B cell (primary cell): ENCODE measurements around the gene IFT88. TPM values are rescaled to one million over a fixed set of nuclear protein-coding genes. Genes with fewer than 3 reads are reported as not detected.

Source experiments
- ATAC-seq: fragments of 200-7000 bp; cut with Tn5 transposase; one replicate; pipeline ENCODE4 v1.10.0; 2021; ENCODE audit warnings: low read depth, mild to moderate bottlenecking, moderate number of reproducible peaks, moderate library complexity
- CTCF ChIA-PET: fragments of 350-600 bp; sonication (Branson Sonifier 250); formaldehyde crosslinking; loops from one replicate; lab custom pipeline; 2021; ENCODE audit warnings: antibody characterized with exemption, inconsistent platforms; lab: Charles Lee
- POLR2A ChIA-PET: fragments of 350-600 bp; sonication (Branson Sonifier 250); formaldehyde crosslinking; loops from one replicate; lab custom pipeline; 2021; ENCODE audit warnings: antibody characterized with exemption; lab: Charles Lee
- DNase-seq: peaks from one replicate; pipeline ENCODE4 v3.0.0; 2013
- H2AFZ ChIP-seq: 2 replicates; pipeline ENCODE4 v1.6.1; 2012; ENCODE audit warnings: mild to moderate bottlenecking, low read depth, low read length; ENCODE audit not compliant: insufficient read depth, poor library complexity, severe bottlenecking
- H3K27ac ChIP-seq, 2 donors: 1 replicate in 1 of 2; 2 replicates in 1 of 2; pipeline ENCODE4 v1.5.1; 2012 to 2013; ENCODE audit warnings: low read length in 2 of 2, mild to moderate bottlenecking in 2 of 2, moderate library complexity in 1 of 2
- H3K27me3 ChIP-seq, 4 experiments: fragments of 200-600 bp in 1 of 4; sonication (generic) in 1 of 4; replicated peaks in 1 of 4; 1 replicate in 2 of 4; 2 replicates in 2 of 4; pipeline versions ENCODE4 v1.6.1 to v1.7.0; 2013 to 2016; ENCODE audit warnings: low read length in 3 of 4, mild to moderate bottlenecking in 2 of 4, mixed read lengths in 1 of 4, moderate library complexity in 1 of 4; ENCODE audit not compliant: insufficient read depth in 4 of 4, control insufficient read depth in 3 of 4; ENCODE audit errors: control extremely low read depth in 1 of 4
- H3K36me3 ChIP-seq, 2 experiments: replicated peaks in 1 of 2; 1 replicate in 1 of 2; 2 replicates in 1 of 2; pipeline versions ENCODE4 v1.6.1 to v1.7.1; 2013; ENCODE audit warnings: low read length in 1 of 2; ENCODE audit not compliant: insufficient read depth in 2 of 2, control insufficient read depth in 1 of 2; ENCODE audit errors: control extremely low read depth in 1 of 2, extremely low read depth in 1 of 2
- H3K4me1 ChIP-seq, 2 donors: fragments of 200-600 bp in 1 of 2; sonication (generic) in 1 of 2; 1 replicate in 1 of 2; 2 replicates in 1 of 2; pipeline versions ENCODE4 v1.5.1 to v1.6.1; 2013 to 2017; ENCODE audit warnings: low read length in 2 of 2; ENCODE audit not compliant: control insufficient read depth in 2 of 2, insufficient read depth in 2 of 2
- H3K4me2 ChIP-seq: replicated peaks from 2 replicates; pipeline ENCODE3; 2012; ENCODE audit warnings: mild to moderate bottlenecking, low read depth, low read length; ENCODE audit not compliant: poor library complexity, severe bottlenecking
- H3K4me3 ChIP-seq, 5 experiments: fragments of 200-600 bp in 1 of 5; sonication (generic) in 1 of 5; 1 replicate in 3 of 5; 2 replicates in 2 of 5; pipeline versions ENCODE4 v1.5.1 to v1.7.0; 2011 to 2016; ENCODE audit warnings: low read length in 4 of 5, mild to moderate bottlenecking in 4 of 5, low read depth in 2 of 5, control low read depth in 1 of 5, moderate library complexity in 1 of 5; ENCODE audit not compliant: insufficient read depth in 1 of 5; ENCODE audit errors: control extremely low read depth in 1 of 5, extremely low read depth in 1 of 5
- H3K79me2 ChIP-seq: fragments of 200-600 bp; sonication (generic); one replicate; pipeline ENCODE4 v1.6.0; 2016; ENCODE audit warnings: low read length; ENCODE audit not compliant: control insufficient read depth, insufficient read depth
- H3K9ac ChIP-seq: fragments of 200-600 bp; sonication (generic); 2 replicates; pipeline ENCODE4 v1.6.1; 2017; ENCODE audit warnings: mild to moderate bottlenecking, low read length, moderate library complexity
- H3K9me3 ChIP-seq, 3 donors: one replicate each; pipeline versions ENCODE4 v1.6.1 to v1.7.1; 2013; ENCODE audit warnings: low read length in 2 of 3; ENCODE audit not compliant: control insufficient read depth in 2 of 3, insufficient read depth in 1 of 3; ENCODE audit errors: control extremely low read depth in 1 of 3
- H4K20me1 ChIP-seq: 2 replicates; pipeline ENCODE4 v1.6.0; 2012; ENCODE audit warnings: mild to moderate bottlenecking, low read length; ENCODE audit not compliant: insufficient read depth, control insufficient read depth, poor library complexity, severe bottlenecking
- H3K27ac Mint-ChIP-seq: one replicate; pipeline ENCODE4 v1.8.0; 2021; ENCODE audit warnings: mixed read lengths
- H3K27me3 Mint-ChIP-seq: one replicate; pipeline ENCODE4 v1.8.0; 2021; ENCODE audit warnings: mixed read lengths
- H3K4me1 Mint-ChIP-seq: one replicate; pipeline ENCODE4 v1.8.0; 2021; ENCODE audit warnings: mixed read lengths
- H3K4me3 Mint-ChIP-seq: one replicate; pipeline ENCODE4 v1.8.0; 2021; ENCODE audit warnings: mixed read lengths
- H3K9me3 Mint-ChIP-seq: one replicate; pipeline ENCODE4 v1.8.0; 2022; ENCODE audit warnings: mixed read lengths; ENCODE audit not compliant: insufficient read depth
- CTCF ChIP-seq: fragments of 200-600 bp; IDR thresholded peaks from one replicate; pipeline ENCODE4 v1.8.0; 2022; ENCODE audit warnings: antibody characterized with exemption, mild to moderate bottlenecking
- EZH2 ChIP-seq: IDR thresholded peaks from 2 replicates; pipeline ENCODE4 v1.6.1; 2012; ENCODE audit warnings: borderline replicate concordance, low read depth, mild to moderate bottlenecking, moderate library complexity, low read length; ENCODE audit not compliant: insufficient read depth, poor library complexity, severe bottlenecking
- WGBS: methylation state at CpG from one replicate; pipeline ENCODE4 v1.1.5; 2013; ENCODE audit warnings: missing lambda C conversion rate; ENCODE audit not compliant: insufficient coverage; 5-methylcytosine and 5-hydroxymethylcytosine counted together
- intact Hi-C: fragments of 100-400 bp; cut with micrococcal nuclease; formaldehyde crosslinking; loops from one replicate; pipeline ENCODE4 v1.10.0; 2022
- polyA plus RNA-seq: library from polyadenylated mRNA; depleted of rRNA; stranded (reverse); fragments of >200 nt; gene quantifications from 2 replicates; pipeline ENCODE4 v1.2.3, GENCODE V29; 2012
- total RNA-seq, 2 donors: library from RNA; stranded (reverse); fragments of 120-200 nt in 1 of 2; gene quantifications; 1 replicate in 1 of 2; 2 replicates in 1 of 2; pipeline versions ENCODE4 v1.2.3 to v1.2.4, GENCODE V29; 2013 to 2022

Gene IFT88
- total and polyA plus RNA-seq, 2 donors (not counting 1 experiment from before 2014, with no cell fraction given), result 8.0 to 23.3 TPM

- intact Hi-C loops, result loop anchor here (10.0 kb wide), 1 partner anchor 253 kb away; the partner anchor contains the start of gene EEF1AKMT1
- no peak overlapping the region for H2AFZ ChIP-seq
- no peaks in the 10 kb centered on the region for H3K36me3 ChIP-seq
- Mint-ChIP-seq H3K4me1 (peaks cover 16% of the 10 kb centered on the region), H3K4me3 (no peak overlapping the region), H3K27ac (no peak overlapping the region), H3K27me3 (no peaks in the 10 kb centered on the region), H3K9me3 (no peaks in the 10 kb centered on the region)
- H3K79me2 ChIP-seq, result no peaks in the 10 kb centered on the region
- no peak overlapping the region for H3K9ac ChIP-seq
- CTCF ChIA-PET, result interaction anchor here (1.3 to 2.3 kb wide), 2 partner anchors 27 to 29 kb away, joined by 4 to 6 read pairs; no protein-coding TSS in a partner anchor
- DNase-seq, result no peak
- no peak overlapping the region for H3K27ac ChIP-seq
- no peaks in the 10 kb centered on the region for H3K27me3 ChIP-seq
- H3K4me3 ChIP-seq, result no peak overlapping the region
- TF ChIP-seq EZH2 (no peak), CTCF (no peak)
- WGBS, result 95% methylated on average over 2 of the region's 5 CpGs
- H3K9me3 ChIP-seq, result no peaks in the 10 kb centered on the region
- peaks cover 2 to 11% of the 10 kb centered on the region in 2 donors for H3K4me1 ChIP-seq
- POLR2A ChIA-PET, result interaction anchor here (0.7 kb wide), 1 partner anchor 716 kb away, joined by 3 read pairs; no protein-coding TSS in a partner anchor
- no peak for ATAC-seq
- H4K20me1 ChIP-seq, result no peaks in the 10 kb centered on the region
- H3K4me2 ChIP-seq, result no peak overlapping the region
These were observed 45.4 kb upstream of the IFT88 start for GRCh38 chr13:20521364-20522115.

GRCh38 chr13:20525144-20525600, 41.8 kb upstream of the IFT88 start:
- ChIA-PET POLR2A (interaction anchor here (0.6 kb wide), 2 partner anchors 25 to 563 kb away, joined by 3 read pairs; no protein-coding TSS in a partner anchor), CTCF (interaction anchor here (0.8 to 1.0 kb wide), 2 partner anchors 42 to 72 kb away, joined by 3 read pairs; partner anchors contain the start of gene IFT88)
- Histone ChIP-seq H3K27me3 (peaks cover 0 to 5% (median 1%) of the 10 kb centered on the region in 4 experiments), H2AFZ (peak overlapping the region; percentile 97), H3K27ac (peak overlapping the region in 1 of 2 donors; percentile 73), H3K36me3 (no peaks in the 10 kb centered on the region), H3K4me2 (peak overlapping the region; percentile 85), H3K4me3 (peak overlapping the region; percentile 65 to 79 (median 74)), H4K20me1 (no peaks in the 10 kb centered on the region), H3K79me2 (no peaks in the 10 kb centered on the region), H3K9ac (peak overlapping the region; percentile 84), H3K4me1 (peaks cover 6 to 15% of the 10 kb centered on the region in 2 donors), H3K9me3 (no peaks in the 10 kb centered on the region)
- Mint-ChIP-seq H3K9me3 (no peaks in the 10 kb centered on the region), H3K4me1 (peaks cover 14% of the 10 kb centered on the region), H3K27ac (peak overlapping the region; percentile 86), H3K27me3 (peaks cover under 1% of the 10 kb centered on the region), H3K4me3 (peak overlapping the region; percentile 91)
- intact Hi-C loops, result loop anchor here (10.0 kb wide), 1 partner anchor 250 kb away; the partner anchor contains the start of gene EEF1AKMT1
- under 1% methylated on average over 37 of the region's 37 CpGs for WGBS
- ATAC-seq (peak; percentile 3), DNase-seq (no peak)
- TF ChIP-seq EZH2, result no peak
- no peak for TF ChIP-seq CTCF
